Measurements from ENCODE around the gene PDE6C.

DNA sequence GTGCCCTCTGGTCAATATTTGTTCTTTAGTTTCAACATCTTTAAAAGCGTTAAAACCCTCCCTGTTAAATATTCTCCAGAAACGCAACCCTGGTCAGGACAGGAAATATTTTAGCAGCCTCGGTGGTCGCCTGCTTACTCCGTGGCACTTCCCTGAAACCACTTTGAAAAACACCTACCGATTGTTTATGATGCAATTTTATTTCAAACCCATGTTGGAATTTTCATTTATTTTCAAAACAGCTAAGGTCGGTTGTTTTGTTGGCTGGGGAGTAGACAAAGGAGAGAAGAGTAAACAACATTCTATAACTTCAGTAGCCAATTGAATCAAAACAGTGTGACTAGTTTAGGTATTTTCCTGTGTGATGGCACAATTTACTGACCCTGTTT, 10.6 kb upstream of the PDE6C start:
- TF ChIP-seq, protein P1, sequence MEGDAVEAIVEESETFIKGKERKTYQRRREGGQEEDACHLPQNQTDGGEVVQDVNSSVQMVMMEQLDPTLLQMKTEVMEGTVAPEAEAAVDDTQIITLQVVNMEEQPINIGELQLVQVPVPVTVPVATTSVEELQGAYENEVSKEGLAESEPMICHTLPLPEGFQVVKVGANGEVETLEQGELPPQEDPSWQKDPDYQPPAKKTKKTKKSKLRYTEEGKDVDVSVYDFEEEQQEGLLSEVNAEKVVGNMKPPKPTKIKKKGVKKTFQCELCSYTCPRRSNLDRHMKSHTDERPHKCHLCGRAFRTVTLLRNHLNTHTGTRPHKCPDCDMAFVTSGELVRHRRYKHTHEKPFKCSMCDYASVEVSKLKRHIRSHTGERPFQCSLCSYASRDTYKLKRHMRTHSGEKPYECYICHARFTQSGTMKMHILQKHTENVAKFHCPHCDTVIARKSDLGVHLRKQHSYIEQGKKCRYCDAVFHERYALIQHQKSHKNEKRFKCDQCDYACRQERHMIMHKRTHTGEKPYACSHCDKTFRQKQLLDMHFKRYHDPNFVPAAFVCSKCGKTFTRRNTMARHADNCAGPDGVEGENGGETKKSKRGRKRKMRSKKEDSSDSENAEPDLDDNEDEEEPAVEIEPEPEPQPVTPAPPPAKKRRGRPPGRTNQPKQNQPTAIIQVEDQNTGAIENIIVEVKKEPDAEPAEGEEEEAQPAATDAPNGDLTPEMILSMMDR (IDR thresholded peaks at IDR 0.05), result no peak
- TF ChIP-seq POLR2A (IDR thresholded peaks at IDR 0.05), result no peak
- TF ChIP-seq EP300 (IDR thresholded peaks at IDR 0.05; ENCODE audit: low read depth), result no peak

Measured in transverse colon (tissue), 3 donors.